HG03039 (cell line): ENCODE results near the gene FHOD3.
A peak's percentile ranks its signal among the peaks of the same experiment; 100 is the strongest.

Source experiments
- ATAC-seq: cut with Tn5 transposase; IDR thresholded peaks from one replicate; pipeline ENCODE4 v1.9.1; 2021; ENCODE audit warnings: mild to moderate bottlenecking, moderate library complexity; ENCODE audit not compliant: unreplicated experiment

FHOD3 gene

DNA sequence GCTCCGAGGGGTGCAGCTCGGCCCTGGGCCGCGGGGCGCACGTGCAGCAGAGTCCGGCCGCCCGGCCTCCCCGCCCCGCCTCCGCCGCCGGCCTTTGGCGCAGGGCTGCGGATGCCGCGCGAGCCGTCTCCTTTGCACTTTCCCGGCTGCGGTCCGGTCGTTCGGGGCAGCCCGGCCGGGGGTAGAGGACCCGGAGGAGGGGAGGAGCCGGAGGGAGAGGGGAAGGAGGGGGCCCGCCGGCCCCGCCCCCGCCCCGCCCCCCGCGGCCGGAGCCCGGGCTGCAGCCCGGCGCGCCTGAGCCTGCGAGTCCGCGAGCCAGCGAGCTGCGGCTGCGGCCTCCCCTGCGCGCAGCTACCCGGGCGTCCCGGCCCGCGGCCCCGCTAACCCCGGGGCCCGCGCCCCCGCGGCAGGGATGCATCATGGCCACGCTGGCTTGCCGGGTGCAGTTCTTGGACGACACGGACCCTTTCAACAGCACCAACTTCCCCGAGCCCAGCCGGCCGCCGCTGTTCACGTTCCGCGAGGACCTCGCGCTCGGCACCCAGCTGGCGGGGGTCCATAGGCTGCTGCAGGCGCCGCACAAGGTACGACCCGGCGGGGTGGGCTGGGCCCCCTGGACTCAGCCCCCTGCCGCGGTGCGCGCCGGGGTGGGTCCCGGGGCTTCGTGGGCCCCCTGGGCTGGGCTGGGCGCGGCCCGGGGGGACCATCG lies at the start of gene FHOD3:
TSS of gene FHOD3 (plus strand) at position 297 of the 709 bp plus-strand sequence. CDS start at position 420, 123 bp downstream.
- peak; percentile 65 for ATAC-seq

DNA sequence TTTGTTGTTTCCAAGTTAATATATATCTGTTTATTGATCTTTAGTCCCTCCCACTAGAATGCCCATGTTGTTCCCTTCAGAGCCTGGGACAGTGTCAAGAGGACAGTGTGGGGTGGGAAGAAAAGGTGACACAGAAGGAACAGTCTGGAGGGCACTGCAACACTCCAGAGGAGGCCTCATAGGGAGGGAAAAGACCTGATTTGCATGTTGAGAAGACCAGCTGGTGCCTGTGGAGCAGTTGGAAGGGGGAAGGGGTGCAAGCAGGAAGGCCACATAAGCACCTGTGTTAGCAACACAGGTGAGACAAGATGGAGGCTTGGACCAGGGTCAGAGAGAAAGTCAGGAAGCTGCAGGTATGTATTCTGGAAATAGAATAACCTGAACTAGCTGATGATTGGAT lies 48.1 kb upstream of the FHOD3 start:
- no peak for ATAC-seq

DNA sequence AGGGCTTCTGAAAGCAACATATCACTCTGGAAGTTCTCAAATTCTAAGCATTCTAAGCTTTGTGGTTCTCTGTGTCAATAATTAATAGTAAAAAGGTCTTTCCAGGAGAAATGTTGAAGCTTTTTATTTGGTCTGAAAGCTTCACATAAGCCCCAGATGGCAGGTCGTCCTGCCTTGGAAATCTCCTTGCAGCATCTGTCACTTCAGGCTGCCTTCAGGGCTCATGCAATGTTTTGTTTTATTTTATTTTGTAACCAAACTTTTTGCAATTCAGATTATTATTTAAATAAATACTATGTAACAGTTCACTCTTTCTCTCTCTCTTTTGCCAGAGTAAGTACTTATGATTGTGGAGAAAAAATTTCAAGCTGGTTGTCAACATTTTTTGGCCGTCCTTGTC lies 46.7 kb upstream of the FHOD3 start:
- no peak for ATAC-seq

DNA sequence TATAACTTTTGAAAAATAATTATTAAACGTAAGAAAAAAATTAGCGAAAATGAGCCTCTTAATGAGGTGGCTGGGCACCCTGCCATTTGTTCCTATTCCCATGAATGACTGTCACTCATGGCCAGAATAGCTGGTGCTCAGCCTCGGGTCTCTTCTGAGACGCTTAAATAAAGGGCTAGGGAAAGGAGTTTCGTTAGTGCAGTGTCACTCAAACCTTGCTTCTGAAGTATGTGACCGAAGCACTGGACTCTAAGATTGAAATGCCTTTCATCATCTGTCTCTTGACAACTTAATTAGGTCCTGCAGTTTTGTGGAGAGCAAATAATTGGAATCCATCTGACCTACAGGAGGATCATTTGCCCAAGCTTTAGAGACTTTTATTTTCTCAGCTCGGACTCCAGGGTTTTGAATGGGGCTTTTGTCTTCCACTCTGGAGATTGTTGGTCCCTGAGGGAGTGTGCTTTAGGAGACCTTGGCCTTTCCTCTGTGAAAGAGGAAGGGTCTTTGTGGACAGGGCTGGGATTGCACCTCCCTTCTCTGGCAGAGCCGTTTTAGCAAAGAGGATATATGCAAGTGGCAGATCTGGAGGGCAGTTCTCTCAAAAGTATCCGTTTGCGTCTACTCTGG lies 42.3 kb upstream of the FHOD3 start:
- no peak for ATAC-seq

DNA sequence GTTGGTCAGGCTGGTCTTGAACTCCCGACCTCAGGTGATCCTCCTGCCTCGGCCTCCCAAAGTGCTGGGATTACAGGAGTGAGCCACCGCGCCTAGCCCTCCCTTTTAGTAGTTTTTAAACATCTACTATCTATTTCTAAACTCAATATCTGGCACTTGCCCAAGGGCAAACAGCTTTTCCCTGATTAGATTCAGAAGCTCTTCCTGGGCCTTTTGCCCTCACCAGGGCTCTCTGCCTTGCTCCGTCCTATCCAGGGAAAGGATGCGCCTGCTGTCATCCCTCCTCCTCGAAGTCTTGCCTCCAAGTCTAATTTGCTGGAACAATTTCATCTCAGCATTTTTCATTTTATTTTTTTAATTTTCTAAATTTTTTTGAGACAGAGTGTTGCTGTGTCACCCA lies 41.4 kb upstream of the FHOD3 start:
- ATAC-seq: no peak

DNA sequence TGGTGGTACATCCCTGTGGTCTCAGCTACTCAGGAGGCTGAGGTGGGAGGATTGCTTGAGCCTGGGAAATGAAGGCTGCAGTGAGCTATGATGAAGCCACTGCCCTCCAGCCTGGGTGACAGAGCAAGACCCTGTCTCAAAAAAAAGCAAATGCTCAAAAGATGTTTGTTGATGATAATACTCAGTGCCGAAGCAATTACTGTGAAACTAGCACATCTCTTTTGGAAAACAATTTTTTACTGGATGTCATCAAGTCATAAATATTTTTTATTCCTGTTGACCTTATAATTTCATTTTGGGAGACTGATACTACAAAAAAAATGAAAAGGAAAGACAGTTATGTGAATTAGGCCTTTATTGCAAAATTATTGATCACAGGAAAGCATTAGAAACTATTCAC lies 34.5 kb upstream of the FHOD3 start:
- ATAC-seq: no peak

DNA sequence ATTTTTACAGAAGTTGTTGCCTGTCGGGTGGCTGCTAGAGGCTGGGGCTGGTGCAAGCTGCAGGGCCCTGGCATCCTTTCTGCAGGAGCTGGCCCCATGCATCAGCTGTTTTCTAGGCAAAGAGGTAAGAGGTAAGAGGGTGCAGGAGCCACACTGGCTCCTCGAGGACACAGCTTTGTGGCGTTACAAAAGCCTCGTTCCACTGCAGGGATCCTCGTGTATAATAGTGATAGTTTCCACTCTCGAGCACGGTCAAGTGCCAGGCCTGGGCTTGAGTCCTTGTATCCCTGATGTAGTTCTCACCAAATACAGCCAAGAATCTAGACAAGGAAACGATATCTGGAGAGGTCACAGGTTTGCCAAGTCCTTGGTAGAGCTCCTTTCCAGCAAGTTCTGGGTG lies 33.2 kb upstream of the FHOD3 start:
- no peak for ATAC-seq

DNA sequence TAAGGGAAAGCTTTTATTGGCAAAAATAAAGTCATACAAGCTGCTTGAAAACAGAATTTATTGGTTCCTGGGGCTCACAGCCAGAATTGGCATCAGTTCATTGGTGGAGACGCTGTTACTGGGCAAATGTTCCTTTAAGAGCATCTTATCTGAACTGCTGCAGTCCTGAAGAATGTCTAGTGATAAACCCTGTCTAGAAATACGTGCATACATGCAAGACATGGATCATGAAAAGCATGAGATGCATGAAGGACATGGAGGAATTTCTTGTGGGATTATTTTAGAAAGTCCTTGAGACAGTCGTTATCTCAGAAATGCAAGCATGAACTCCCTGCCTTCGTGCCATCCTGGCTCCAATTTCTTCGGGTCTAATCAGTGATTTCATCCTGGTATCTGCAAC lies 32.5 kb upstream of the FHOD3 start:
- ATAC-seq: no peak

DNA sequence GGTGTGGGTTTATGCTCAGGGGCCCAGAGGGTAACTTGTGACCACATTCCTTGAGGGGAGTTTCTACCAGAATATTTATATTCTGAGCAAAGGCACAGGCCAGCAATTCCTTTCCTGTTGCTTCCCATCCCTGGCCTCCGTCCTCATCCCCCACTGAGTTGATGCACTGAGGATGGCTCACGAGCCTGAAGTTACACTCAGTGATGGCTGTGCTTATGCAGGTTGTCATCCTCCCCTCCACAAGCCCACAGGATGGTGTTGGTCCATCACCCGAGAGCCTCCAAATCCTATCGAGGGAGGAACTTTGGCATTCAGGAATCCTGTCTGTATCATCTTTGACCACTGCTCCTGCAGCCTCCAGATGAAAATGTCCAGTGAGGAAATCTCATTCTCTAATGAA lies 28.4 kb upstream of the FHOD3 start:
- no peak for ATAC-seq

DNA sequence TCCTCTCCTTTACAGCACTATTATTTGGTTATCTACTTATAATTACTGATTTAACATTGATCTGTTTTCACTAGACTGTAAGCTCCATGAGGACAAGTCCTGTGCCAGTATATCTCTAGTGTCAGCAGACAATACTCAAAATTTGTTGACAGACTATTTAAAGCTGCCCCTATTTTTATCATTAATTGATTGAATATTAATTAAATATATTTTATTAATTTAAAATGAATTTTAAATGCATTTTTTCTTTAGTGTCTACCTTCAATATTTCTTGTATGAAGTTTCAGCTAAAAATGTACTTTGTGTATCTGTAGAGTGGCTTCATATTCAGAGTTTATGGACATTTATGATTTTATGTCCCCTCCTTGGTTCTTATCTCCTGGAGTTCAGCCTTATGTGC lies 26.4 kb upstream of the FHOD3 start:
- no peak for ATAC-seq

DNA sequence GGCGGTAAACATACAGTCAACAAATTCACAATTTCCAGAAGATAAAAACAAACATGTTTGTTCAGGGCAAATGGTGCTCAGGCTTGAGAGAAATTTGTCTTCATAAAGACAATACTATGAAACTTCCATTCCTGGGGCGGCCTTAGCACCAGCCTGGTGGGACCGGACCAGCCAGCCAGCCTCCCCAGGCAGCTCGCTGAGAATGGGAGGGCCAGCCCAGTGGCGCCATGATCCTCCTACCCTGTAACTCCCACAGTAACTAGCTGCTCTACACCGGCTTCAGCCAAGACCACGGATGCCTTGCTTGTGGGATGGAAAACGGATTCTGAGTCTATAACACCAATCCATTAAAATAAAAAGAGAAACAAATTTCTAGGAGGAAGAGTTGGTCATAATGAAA lies 24.2 kb upstream of the FHOD3 start:
- ATAC-seq: no peak

DNA sequence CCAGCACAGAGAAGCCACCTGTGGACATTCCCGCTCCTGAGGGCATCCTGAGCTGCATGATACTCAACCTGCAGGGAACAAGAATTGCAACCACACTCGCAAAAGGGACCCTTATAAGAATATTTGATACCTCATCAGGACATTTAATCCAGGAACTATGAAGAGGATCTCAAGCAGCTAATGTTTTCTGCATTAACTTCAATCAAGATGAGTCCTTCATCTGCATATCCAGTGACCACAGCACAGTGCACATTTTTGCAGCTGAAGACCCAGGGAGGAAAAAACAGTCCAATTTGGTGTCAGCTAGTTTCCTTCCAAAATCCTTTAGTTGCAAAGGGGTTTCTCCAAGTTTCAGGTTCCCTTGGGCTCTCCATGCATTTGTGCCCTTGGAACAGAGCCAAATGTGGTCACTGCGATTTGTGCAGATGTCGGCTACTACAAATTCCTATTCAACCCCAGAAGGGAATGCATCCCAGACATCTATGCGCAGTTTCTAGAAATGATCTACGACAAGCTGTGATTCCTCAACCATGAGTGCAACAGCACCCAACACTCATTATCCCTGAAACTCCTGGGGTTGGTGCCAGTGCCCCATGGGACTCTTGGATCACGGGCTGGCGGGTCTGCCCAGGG lies 23.3 kb upstream of the FHOD3 start:
- ATAC-seq: no peak

DNA sequence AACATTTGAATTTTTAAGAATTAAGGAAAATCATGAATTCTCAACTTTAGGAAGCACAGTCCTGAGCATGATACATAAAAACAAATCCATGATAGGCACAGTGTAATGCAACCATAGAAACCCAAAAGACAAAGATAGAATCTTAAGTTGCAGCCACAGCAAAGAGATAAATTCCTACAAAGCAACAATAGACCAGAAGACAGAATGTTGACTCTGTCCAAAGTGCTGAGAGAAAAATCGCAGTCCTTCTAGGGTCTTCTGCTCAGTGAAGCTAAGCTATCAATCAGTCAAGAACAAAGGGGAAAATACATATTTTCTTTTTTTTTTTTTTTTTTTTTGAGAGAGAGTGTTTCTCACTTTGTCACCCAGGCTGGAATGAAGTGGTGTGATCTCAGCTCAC lies 22.0 kb upstream of the FHOD3 start:
- no peak for ATAC-seq

DNA sequence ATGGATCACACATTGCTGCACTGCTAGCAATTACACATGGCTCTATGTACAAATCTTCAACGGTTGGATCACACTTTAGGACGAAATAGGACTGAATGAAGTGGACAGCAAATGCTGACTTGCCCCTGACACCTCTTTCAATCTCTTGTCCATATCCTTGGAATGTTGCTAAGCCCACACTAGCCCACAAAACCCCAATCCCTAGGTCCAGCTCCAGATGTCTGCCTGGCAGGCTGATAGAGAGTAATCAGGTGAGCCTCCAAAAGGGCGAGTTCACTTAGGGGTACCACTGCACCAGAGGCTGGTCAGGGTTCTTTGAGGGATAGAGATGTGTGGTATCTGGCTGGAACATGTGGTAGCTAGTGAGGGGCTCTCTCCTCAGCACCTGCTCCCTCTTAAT lies 18.5 kb upstream of the FHOD3 start:
- no peak for ATAC-seq

DNA sequence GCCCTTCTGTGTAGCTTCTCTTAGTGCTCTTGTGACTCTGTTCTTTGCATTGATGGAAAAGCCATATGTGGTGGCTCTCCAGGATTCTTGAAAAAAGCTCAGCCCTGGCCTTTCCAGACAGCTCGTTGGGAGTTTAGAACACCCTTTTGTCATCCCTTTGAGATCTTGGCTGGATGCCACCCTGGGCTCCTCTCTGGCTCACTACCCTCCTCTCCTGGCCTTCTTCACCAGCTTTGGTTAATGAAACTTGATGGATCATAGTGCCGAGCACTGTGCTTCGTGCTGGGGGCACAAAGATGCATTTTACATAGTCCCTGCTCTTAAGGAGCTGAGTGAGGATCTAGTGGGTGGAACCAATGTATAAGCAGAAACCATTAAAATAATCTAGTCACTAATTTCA lies 15.6 kb upstream of the FHOD3 start:
- ATAC-seq: no peak

DNA sequence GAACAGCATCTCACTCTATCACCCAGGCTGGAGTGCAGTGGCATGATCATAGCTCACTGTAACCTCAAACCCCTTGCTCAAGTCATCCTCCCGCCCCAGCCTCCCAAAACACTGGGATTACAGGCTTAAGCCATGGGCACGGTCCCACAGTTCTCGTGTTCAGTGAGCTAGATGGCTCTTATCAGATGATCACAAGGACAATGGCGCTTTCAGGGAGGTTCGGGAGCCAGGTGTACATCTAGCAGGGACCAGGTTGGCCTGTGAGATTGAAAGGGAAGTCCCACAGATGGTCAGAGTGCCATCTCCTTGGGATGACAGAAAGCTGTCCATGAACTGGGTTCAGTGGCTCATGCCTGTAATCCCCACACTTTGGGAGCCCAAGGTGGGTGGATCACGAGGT lies 14.1 kb upstream of the FHOD3 start:
- ATAC-seq: no peak

DNA sequence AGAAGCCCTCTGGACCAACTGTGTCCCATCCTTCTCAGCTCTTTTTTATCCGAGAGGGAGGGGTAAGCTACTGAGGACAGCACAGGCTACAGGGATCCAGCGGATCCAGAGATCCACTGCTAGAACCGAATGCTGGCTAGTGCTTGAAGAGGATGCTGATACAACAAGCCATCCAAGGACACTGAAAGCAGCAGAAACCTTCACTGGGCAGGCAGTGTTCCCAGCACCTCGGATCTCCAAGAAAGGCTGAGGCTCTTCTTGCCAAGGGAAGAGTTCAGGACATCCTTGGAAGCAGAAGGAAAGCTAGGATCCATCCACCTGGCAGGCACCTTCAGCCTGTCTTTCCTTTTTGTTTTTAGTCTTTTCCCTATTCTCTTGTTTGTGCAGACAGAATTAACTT lies 13.2 kb upstream of the FHOD3 start:
- ATAC-seq: no peak

DNA sequence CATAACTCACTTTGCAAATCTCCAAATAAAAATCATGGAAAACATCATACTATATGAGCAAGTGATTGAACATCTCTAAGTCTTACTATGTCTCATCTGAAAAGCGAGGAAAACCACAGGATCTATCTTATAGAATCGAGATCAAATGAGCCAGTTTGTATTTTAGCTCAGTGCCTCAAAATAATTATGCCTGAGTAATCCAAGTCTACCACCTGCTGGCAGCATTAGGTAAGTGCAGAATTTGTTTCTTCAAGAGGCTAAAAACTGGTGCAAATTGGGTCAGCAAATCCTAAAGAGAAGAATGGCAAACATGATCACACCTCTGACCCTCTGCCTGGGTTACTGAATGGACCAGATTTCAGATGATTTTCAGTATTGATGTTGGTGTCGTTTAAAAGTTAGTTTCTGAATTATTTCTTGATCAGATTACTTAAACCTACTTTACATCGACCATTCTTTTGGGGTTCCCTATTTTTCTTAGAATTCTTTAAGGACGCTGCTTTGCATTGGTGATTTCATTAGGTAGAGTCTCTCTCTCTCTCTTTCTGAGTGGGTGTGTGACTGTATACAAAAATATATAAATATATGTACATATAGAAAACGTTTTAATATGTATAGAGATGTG lies 12.7 kb upstream of the FHOD3 start:
- no peak for ATAC-seq

DNA sequence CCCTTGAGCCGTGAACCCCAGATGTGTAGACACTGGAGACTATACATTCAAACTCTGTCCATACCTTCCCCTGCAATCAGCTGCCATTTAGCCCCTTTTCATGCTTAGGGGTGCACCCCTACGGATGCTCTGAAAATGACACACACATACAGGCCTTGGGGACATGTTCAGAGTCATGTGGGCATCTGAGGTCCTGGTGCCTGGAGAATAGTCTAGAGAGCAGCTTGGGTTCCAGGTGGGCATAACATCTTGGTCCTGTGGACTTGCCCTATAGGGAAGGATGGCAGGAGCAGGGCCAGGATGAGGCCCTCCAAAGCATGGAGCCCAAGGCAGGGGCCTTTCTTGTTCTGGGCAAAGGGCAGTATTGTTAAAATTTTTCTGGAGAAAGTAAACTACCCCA lies 9.9 kb upstream of the FHOD3 start:
- ATAC-seq: no peak

DNA sequence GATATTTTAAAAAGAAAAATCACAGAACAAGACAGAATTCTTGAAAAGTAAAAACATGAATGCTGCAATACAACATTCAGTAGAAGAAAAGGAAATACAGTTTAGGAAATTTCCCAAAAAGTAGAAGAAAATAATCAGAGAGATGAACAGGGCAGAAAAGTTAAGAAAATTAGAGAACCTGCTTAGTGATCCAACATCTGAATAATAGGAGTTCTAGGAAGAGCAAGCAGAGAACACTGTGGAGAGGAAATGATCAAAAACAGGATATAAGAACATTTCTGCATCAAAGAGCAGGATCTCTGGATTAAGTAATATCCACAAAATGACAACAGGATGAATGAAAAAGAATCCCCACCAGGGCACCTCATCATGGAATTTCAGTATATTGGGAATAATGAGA lies 8.8 kb upstream of the FHOD3 start:
- ATAC-seq: no peak

DNA sequence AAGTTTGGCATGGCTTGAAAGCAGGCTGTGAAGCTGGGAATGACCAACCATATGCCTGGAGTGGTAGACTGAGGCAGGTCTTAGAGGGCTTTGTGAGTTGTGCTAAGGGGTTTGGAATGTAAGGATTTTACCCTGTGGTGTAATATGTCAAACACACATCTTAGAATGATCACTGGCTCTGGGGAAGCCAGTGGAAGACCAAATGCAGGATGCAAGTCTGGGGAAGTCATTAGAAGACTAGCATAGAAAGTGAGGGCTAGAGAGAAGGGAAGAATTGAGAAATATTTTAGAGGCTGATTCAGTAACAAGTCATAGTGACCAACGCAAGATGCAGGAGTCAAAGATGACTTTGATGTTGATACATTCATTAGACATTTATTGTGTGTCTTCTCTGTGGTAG lies 3.5 kb upstream of the FHOD3 start:
- ATAC-seq: no peak

DNA sequence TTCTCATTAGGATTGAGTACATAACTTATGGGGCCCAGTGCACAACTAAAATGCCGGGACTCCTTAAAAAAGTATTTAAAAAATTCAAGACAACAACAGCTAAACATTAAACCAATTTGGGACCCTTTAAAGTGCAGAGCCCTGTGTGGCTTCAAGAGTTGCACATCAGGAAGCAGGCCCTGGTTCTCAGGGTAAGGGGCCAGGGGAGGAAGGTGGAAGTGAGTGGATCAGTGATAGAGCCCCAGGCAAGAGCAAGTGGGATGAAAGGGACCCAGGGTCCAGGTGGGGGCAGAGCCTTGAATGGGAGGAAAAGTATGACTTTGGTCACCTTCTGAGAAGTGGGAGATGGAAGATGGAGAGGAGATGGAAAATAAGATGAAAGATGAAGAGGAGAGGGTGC lies 2.3 kb upstream of the FHOD3 start:
- ATAC-seq: no peak
